Liver (tissue), 3 donors: ENCODE data around the gene RAB43.

Experiments used
- ATF3 ChIP-seq: IDR thresholded peaks from 2 replicates; pipeline ENCODE4 v1.6.1; 2016; ENCODE audit warnings: antibody characterized with exemption
- CTCF ChIP-seq: fragments of 150-350 bp; IDR thresholded peaks from 2 replicates; pipeline ENCODE4 v1.5.1; 2017; ENCODE audit warnings: improper control_type of control experiment, low read depth, low read length; ENCODE audit not compliant: missing input control
- FOXA1 ChIP-seq: IDR thresholded peaks from 2 replicates; pipeline ENCODE4 v1.6.1; 2016; ENCODE audit warnings: antibody characterized with exemption
- GABPA ChIP-seq, 2 donors: IDR thresholded peaks in 1 of 2; conservative IDR thresholded peaks in 1 of 2; 2 replicates each; pipeline ENCODE4 v1.6.1; 2016; ENCODE audit warnings: antibody characterized with exemption in 2 of 2, mild to moderate bottlenecking in 1 of 2, moderate library complexity in 1 of 2
- JUND ChIP-seq, 2 donors: IDR thresholded peaks; 2 replicates each; pipeline ENCODE4 v1.6.1; 2016; ENCODE audit warnings: antibody characterized with exemption in 2 of 2
- RAD21 ChIP-seq, 2 donors: IDR thresholded peaks; 2 replicates each; pipeline ENCODE4 v1.6.1; 2016; ENCODE audit warnings: antibody characterized with exemption in 2 of 2, mild to moderate bottlenecking in 2 of 2
- REST ChIP-seq: IDR thresholded peaks from 2 replicates; pipeline ENCODE4 v1.6.1; 2016; ENCODE audit warnings: antibody characterized with exemption, mild to moderate bottlenecking
- TAF1 ChIP-seq: conservative IDR thresholded peaks from 2 replicates; pipeline ENCODE4 v1.6.1; 2016; ENCODE audit warnings: antibody characterized with exemption, mild to moderate bottlenecking
- ZBTB33 ChIP-seq: IDR thresholded peaks from 2 replicates; pipeline ENCODE4 v1.6.1; 2016; ENCODE audit warnings: antibody characterized with exemption
- donor health status: healthy.
- donor health status: healthy.

- TF ChIP-seq CTCF (no peak), JUND (IDR thresholded peaks at IDR 0.05) (no peak), ATF3 (no peak), ZBTB33 (no peak), RAD21 (IDR thresholded peaks at IDR 0.05) (no peak), REST (no peak), GABPA (IDR thresholded peaks at IDR 0.05 in 1 of 2, conservative IDR thresholded peaks at IDR 0.05 in 1 of 2) (no peak), TAF1 (no peak), FOXA1 (no peak)
Observed at GRCh38 chr3:129038121-129038855, 83.3 kb downstream of the RAB43 start.
